Activated CD8-positive, alpha-beta T cell treated with anti-CD3 and anti-CD28 coated beads for 36 hours (primary cell): ENCODE measurements around the gene EIPR1. TPM values are rescaled to one million over a fixed set of nuclear protein-coding genes. Genes with fewer than 3 reads are reported as not detected.

Experiments used
- ATAC-seq: fragments of 200-7000 bp; cut with Tn5 transposase; one replicate; pipeline ENCODE4 v1.10.0; 2021; ENCODE audit warnings: mild to moderate bottlenecking, moderate library complexity
- CTCF ChIA-PET: fragments of 350-600 bp; sonication (Branson Sonifier 250); formaldehyde crosslinking; loops from one replicate; lab custom pipeline; 2021; ENCODE audit warnings: antibody characterized with exemption; lab: Charles Lee
- POLR2A ChIA-PET: fragments of 350-600 bp; sonication (Branson Sonifier 250); formaldehyde crosslinking; loops from one replicate; lab custom pipeline; 2021; ENCODE audit warnings: antibody characterized with exemption; lab: Charles Lee
- DNase-seq: peaks from one replicate; pipeline ENCODE4 v3.0.0-alpha.2; 2020
- H3K27ac Mint-ChIP-seq: one replicate; pipeline ENCODE4 v1.8.0; 2021; ENCODE audit warnings: mild to moderate bottlenecking, mixed read lengths
- H3K27me3 Mint-ChIP-seq: one replicate; pipeline ENCODE4 v1.8.0; 2021; ENCODE audit warnings: mixed read lengths
- H3K36me3 Mint-ChIP-seq: one replicate; pipeline ENCODE4 v1.8.0; 2021; ENCODE audit warnings: low read depth, mixed read lengths
- H3K4me1 Mint-ChIP-seq: one replicate; pipeline ENCODE4 v1.8.0; 2021; ENCODE audit warnings: low read depth, mixed read lengths
- H3K4me3 Mint-ChIP-seq: one replicate; pipeline ENCODE4 v1.8.0; 2021; ENCODE audit warnings: mild to moderate bottlenecking, moderate library complexity, mixed read lengths
- H3K9me3 Mint-ChIP-seq: one replicate; pipeline ENCODE4 v1.8.0; 2021; ENCODE audit warnings: mixed read lengths
- CTCF ChIP-seq: fragments of 200-600 bp; IDR thresholded peaks from one replicate; pipeline ENCODE4 v1.8.0; 2022; ENCODE audit warnings: antibody characterized with exemption, mild to moderate bottlenecking
- intact Hi-C: fragments of 100-400 bp; cut with micrococcal nuclease; formaldehyde crosslinking; loops from one replicate; pipeline ENCODE4 v1.10.0; 2022
- total RNA-seq, 2 experiments: library from RNA; stranded (reverse); gene quantifications; one replicate each; pipeline ENCODE4 v1.2.3, GENCODE V29; 2021

Gene EIPR1
- total RNA-seq, 2 experiments from 2014 or later = 38.4 to 39.1 TPM

GRCh38 chr2:3302421-3302750 is 75.2 kb downstream of the EIPR1 start:
- no peaks in the 10 kb centered on the region for H3K27me3 Mint-ChIP-seq
- DNase-seq (no peak), ATAC-seq (no peak)
- peaks cover 10% of the 10 kb centered on the region for H3K36me3 Mint-ChIP-seq
- no peak for TF ChIP-seq CTCF
- no peaks in the 10 kb centered on the region for H3K9me3 Mint-ChIP-seq
- H3K4me3 Mint-ChIP-seq = no peak overlapping the region
- intact Hi-C loops = no loop called here
- ChIA-PET CTCF (interaction anchor here (1.3 to 1.7 kb wide), 2 partner anchors 12 to 29 kb away, joined by 4 to 6 read pairs; no protein-coding TSS in a partner anchor), POLR2A (no interaction called here)
- no peak overlapping the region for H3K27ac Mint-ChIP-seq
- H3K4me1 Mint-ChIP-seq = peaks cover 9% of the 10 kb centered on the region

- no peak for ATAC-seq
- no peaks in the 10 kb centered on the region for H3K27me3 Mint-ChIP-seq
- H3K4me3 Mint-ChIP-seq = no peak overlapping the region
- POLR2A ChIA-PET = no interaction called here
- no peaks in the 10 kb centered on the region for H3K9me3 Mint-ChIP-seq
- peaks cover 9% of the 10 kb centered on the region for H3K4me1 Mint-ChIP-seq
- H3K27ac Mint-ChIP-seq = no peak overlapping the region
- peaks cover 10% of the 10 kb centered on the region for H3K36me3 Mint-ChIP-seq
- intact Hi-C loops = no loop called here
- DNase-seq = no peak
- CTCF ChIA-PET = no interaction called here
- TF ChIP-seq CTCF = no peak
These were observed 76.6 kb downstream of the EIPR1 start for GRCh38 chr2:3301001-3301400.

GRCh38 chr2:3300224-3300995 is 77.2 kb downstream of the EIPR1 start:
- Mint-ChIP-seq H3K36me3 (peaks cover 10% of the 10 kb centered on the region), H3K27me3 (no peaks in the 10 kb centered on the region), H3K27ac (no peak overlapping the region), H3K4me3 (no peak overlapping the region), H3K9me3 (no peaks in the 10 kb centered on the region), H3K4me1 (peaks cover 9% of the 10 kb centered on the region)
- ChIA-PET POLR2A (no interaction called here), CTCF (no interaction called here)
- intact Hi-C loops = no loop called here
- DNase-seq (no peak), ATAC-seq (no peak)
- no peak for TF ChIP-seq CTCF

GRCh38 chr2:3299703-3300102 is 77.9 kb downstream of the EIPR1 start:
- ChIA-PET POLR2A (no interaction called here), CTCF (no interaction called here)
- Mint-ChIP-seq H3K36me3 (peaks cover 10% of the 10 kb centered on the region), H3K9me3 (no peaks in the 10 kb centered on the region), H3K4me3 (no peak overlapping the region), H3K27ac (no peak overlapping the region), H3K4me1 (peaks cover 9% of the 10 kb centered on the region), H3K27me3 (no peaks in the 10 kb centered on the region)
- ATAC-seq (no peak), DNase-seq (no peak)
- intact Hi-C loops = no loop called here
- TF ChIP-seq CTCF = no peak

GRCh38 chr2:3299130-3299529 is 78.5 kb downstream of the EIPR1 start:
- ChIA-PET CTCF (no interaction called here), POLR2A (no interaction called here)
- peaks cover 10% of the 10 kb centered on the region for H3K36me3 Mint-ChIP-seq
- H3K4me3 Mint-ChIP-seq = no peak overlapping the region
- ATAC-seq = no peak
- intact Hi-C loops = no loop called here
- no peak overlapping the region for H3K27ac Mint-ChIP-seq
- no peak for TF ChIP-seq CTCF
- DNase-seq = no peak
- no peaks in the 10 kb centered on the region for H3K9me3 Mint-ChIP-seq
- H3K27me3 Mint-ChIP-seq = no peaks in the 10 kb centered on the region
- H3K4me1 Mint-ChIP-seq = peaks cover 9% of the 10 kb centered on the region
